RPMI8226 (cell line): ENCODE results near the gene TNKS2.
"Not testable (repeated sequence)": the region's sequence is repeated elsewhere in the genome, so short reads cannot be mapped to it uniquely, and the experiment has no call there.

Source experiments
- DNase-seq: peaks from one replicate; pipeline ENCODE4 v3.0.0-alpha.2; 2015

The TNKS2 gene

DNA sequence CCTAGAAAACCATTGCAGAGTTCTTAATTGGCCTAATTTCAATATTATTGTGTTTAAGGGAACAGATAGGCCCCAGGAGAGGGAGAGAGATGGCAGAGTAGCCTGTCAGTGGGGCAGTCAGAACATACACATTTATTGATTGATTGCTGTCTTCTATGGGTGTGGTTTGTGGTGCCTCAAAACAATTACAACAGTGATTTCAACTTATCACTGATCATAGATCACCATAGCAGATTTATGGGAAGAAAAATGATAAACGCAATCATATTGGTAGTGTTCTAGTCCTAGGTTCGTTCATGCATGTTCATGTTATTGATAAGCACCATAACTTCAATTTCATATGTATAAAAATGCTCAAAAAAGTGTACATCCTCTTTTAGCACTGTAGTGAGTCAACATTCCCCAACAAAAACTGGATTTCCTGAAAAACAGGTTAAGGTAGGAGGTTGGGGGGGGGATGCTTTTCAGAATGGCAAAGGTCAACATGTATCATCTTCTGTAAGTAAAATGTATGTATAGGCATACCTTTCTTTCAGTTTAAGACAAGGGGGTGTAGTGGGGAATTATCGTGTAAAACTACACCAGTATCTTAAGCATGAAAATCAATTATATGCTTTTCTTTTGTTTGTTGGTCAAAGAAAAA is 1.1 kb upstream of the TNKS2 start:
- DNase-seq, result no peak

- peak; percentile 53 for DNase-seq
Observed at GRCh38 chr10:91798649-91799611, 704 bp downstream of the TNKS2 start.

GRCh38 chr10:91799612-91799975 is 1.4 kb downstream of the TNKS2 start:
- no peak for DNase-seq

- DNase-seq, result no peak
Observed at GRCh38 chr10:91800182-91800581, 2.0 kb downstream of the TNKS2 start.

DNA sequence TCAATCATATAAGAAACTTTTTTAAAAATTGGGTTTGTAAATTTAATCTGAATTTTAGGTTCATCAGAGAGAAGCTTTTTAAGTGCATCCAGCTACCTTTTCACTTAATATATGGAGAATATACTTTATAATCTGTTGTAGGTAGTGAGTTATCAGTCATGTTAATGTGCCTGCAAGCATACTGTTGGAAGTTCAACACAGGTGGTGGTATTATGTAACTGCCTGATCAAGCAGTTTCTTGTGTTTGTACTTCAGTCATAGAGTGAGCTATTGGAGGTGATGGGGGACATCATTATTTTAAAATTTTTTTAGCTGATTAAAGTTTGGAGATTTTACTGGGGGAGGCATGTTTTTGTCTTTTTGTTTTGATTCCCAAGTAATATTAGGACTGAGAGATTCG is 2.5 kb downstream of the TNKS2 start:
- DNase-seq, result peak; percentile 10

- DNase-seq, result no peak
Observed at GRCh38 chr10:91803386-91804125, 5.3 kb downstream of the TNKS2 start.

DNA sequence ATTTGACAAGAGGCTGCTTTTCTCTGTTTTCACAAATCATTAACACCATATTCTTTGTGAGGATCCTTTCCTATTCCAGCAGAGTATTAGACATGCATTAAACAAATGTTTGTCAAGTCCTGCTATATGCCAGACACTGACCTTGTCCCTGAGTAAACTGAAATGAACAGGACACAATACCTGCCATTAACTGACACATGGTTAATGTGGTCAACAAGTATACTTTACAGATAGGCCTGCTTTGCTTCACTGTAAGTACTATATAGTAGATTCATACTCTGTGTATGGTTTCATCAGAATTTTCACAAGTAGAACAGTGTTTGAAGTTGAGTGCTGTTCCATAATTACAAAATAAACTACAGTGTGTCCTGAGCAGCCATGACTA is 5.9 kb downstream of the TNKS2 start:
- no peak for DNase-seq

GRCh38 chr10:91805110-91805838 is 7.0 kb downstream of the TNKS2 start:
- no peak for DNase-seq

DNA sequence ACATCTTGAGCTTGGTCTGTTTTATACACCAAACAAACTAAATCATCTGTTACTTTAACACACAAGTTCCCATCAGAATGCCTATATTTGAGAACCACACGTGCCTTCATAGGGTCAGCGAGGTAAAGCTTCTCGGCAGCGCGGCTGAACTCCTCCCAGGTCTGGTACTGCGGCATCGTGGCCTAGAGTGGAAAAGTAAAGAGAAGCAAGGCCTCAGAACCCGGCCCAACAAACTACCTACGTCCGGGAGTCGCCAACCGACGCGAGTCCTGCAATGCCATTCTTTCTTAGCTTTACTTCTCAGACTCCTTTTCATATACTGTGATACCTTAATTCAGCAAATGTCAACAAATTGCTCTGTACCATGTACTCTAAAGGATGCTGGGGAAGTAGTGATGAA is 9.0 kb downstream of the TNKS2 start:
- DNase-seq, result not testable (repeated sequence)

GRCh38 chr10:91813251-91813650 is 15.0 kb downstream of the TNKS2 start:
- DNase-seq, result no peak

DNA sequence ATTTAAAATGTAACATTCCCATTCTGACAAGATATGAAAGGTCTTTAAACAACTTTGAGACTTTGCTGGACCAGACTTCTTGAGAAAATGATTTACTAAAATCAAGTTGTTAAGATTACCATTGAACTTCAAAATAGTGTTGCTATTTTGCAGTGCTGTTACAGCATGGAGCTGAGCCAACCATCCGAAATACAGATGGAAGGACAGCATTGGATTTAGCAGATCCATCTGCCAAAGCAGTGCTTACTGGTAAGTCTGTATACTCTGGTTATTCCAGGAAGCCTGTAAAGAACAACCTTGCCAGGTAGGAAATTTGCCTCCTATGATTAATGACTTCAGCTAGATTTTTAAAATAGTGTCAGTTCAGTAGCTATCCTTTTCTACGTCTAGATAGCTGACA is 18.8 kb downstream of the TNKS2 start:
- DNase-seq, result no peak

DNA sequence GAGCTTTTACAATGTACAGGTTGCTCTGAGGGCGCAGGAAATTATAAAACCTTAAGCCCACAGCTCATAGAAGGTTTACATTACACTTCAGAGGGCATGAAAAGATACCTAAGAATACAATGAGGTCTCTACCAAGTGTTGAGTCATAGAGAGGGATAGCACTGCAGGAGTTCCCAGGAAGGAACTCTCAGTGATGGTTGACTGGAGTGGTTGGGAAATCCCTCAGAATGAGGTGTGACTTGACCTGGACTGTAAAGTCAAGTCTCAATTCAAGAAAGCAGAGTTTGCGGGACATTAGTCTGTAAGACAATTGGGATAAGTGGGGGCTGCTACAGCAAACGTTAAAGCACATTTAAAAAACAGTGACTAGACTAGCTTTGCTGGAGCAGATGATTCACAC is 21.9 kb downstream of the TNKS2 start:
- no peak for DNase-seq

- DNase-seq, result no peak
Observed at GRCh38 chr10:91824076-91824475, 25.9 kb downstream of the TNKS2 start.

- DNase-seq, result no peak
Observed at GRCh38 chr10:91829268-91829667, 31.0 kb downstream of the TNKS2 start.

- DNase-seq, result no peak
Observed at GRCh38 chr10:91838199-91838598, 40.0 kb downstream of the TNKS2 start.

GRCh38 chr10:91843083-91843482 is 44.9 kb downstream of the TNKS2 start:
- no peak for DNase-seq

DNA sequence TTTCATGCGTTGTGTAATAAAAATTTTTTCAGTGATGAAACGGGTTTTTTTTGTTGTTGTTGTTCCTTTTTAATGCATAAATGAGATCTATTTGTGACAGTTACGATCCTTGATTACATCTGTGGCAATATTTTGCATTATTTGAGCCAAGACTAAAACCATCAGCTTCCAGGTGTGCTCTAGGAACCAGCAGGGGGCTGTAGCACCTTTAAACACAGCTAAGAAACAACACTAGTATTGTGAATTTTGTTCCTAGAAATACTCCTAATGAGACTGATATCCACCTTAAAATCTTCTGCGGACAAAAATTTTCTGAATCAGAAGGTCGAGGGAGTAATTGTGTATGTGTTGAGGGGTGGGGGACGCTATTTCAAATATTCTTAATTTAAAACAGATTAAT is 58.4 kb downstream of the TNKS2 start:
- DNase-seq, result peak; percentile 6

DNA sequence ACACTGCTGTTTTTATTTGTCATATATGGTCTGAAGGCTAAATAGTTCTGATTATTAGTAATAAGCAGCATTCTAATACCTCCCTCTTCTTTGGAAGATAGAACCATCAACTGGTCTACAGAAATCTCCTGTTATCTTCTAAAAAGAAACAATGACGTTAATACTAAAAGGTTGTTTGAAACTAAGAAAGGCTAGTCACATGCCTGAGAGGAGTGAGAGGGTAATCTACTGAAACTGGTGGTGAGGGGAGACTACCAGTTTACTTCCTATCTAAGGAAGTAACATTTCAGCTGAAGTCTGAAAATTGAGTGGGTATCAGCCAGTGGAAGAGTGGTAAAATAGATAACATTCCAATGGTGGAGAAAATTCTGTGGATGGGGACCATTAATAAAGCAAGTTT is 62.7 kb downstream of the TNKS2 start:
- DNase-seq, result no peak

DNA sequence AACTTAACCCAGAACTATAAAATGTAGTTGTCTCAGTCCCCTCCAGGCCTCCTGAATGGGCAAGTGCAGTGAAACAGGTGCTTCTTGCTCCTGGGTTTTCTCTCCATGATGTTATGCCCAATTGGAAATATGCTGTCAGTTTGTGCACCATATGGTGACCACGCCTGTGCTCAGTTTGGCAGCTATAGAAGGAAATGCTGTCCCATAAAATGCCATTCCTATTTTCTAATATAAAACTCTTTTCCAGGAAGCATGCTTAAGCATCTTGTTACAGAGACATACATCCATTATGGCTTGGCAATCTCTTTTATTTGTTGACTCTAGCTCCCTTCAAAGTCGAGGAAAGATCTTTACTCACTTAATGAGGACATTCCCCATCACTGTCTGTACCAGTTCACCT is 65.9 kb downstream of the TNKS2 start:
- DNase-seq, result no peak

DNA sequence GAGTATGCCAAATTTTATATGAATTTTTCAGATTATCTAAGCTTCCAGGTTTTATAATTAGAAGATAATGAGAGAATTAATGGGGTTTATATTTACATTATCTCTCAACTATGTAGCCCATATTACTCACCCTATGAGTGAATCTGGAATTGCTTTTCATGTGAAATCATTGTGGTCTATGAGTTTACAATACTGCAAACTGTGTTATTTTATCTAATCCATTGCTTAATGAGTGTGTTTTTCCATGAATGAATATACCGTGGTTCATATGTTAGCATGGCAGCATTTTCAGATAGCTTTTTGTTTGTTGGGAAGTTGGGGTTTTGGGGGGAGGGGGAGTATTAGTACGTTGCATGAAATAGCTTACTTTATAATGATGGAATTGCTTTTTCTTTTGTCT is 66.5 kb downstream of the TNKS2 start:
- no peak for DNase-seq

DNA sequence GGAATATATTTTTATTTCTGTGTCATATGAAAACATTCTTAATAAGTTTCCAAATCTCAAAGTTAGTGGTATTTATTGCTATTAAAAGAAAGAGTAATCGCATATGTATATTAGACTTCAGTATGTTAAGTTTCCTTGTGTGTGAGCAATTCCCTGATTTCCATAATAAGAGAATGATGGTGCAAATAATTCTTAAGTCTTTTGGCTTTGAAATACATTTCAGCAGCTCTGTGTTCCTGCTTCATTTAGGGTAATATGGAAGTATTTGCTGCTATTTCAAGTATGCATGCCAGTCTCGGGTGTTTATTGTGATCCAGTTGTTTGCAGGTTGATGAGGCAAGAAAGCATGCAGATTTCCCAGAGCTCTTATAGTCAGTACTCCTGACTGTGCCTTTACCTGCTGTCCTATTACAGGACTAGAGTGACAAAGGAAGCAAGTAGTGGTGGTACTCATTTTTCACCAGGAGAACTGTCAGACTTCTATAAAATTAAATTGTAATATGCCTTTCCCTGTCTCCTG is 67.4 kb downstream of the TNKS2 start:
- no peak for DNase-seq

DNA sequence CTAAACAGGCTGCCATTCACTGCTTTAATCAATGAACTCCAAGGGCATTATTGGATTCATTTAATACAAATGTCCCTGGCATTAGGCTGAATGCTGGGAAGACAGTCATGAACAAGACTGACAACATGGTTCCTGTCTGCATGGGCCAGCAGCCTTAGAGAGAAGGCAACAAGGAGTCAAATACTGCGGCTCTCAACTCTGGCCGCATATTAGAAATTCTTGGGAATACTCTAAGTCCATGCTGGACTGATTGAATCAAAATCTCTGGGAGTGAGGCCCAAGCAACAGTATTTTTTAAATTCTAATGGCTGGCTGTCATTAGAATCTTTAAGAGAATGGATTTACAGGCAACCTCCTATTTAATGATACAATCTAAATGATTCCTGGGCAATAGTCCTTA is 76.9 kb downstream of the TNKS2 start:
- no peak for DNase-seq

DNA sequence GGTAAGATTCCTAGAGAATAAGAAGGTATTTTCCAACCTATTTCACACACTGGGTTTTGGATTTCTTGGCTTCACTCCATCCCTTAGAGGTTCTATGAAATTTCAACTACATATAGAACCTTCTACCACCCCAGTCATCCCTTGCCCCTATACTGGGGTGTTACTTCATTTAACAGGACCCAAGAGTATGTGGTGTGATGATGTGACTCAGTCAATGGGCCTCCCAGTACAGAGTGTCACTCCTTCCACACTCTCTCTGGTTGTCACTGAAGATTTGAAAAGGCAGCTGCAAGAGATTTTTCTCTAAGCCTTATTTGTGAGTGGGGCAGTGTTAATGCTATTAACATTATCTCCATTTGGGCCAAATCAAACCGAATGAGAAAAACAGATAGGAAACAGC is 77.6 kb downstream of the TNKS2 start:
- no peak for DNase-seq
